Measurements from ENCODE around the gene UNC79.

Gene UNC79

GRCh38 chr14:93675651-93676050 is 244.9 kb downstream of the UNC79 start:
- no peak for DNase-seq
- in situ Hi-C loops (cut with HindIII; ENCODE audit: low pct_ligation_motif_present, low sequenced_read_pairs), result no loop called here
- Histone ChIP-seq H3K36me3 (replicated peaks) (no peaks in the 10 kb centered on the region), H3K27me3 (replicated peaks) (no peaks in the 10 kb centered on the region), H3K4me3 (ENCODE audit: low read depth, low read length) (no peak overlapping the region), H3K27ac (no peak overlapping the region)
- TF ChIP-seq CTCF (IDR thresholded peaks at IDR 0.05; ENCODE audit: low read depth, low read length, missing control alignments), result no peak

- H3K27ac ChIP-seq, result no peak overlapping the region
- H3K27me3 ChIP-seq (replicated peaks), result no peaks in the 10 kb centered on the region
- no peak for TF ChIP-seq CTCF (IDR thresholded peaks at IDR 0.05; ENCODE audit: low read depth, low read length, missing control alignments)
- H3K36me3 ChIP-seq (replicated peaks), result no peaks in the 10 kb centered on the region
- no peak overlapping the region for H3K4me3 ChIP-seq (ENCODE audit: low read depth, low read length)
- in situ Hi-C loops (cut with HindIII; ENCODE audit: low pct_ligation_motif_present, low sequenced_read_pairs), result no loop called here
- no peak for DNase-seq
These were observed 245.7 kb downstream of the UNC79 start for GRCh38 chr14:93676416-93676958.

GRCh38 chr14:93682459-93682858 is 251.7 kb downstream of the UNC79 start:
- Histone ChIP-seq H3K27me3 (replicated peaks) (no peaks in the 10 kb centered on the region), H3K27ac (no peak overlapping the region), H3K4me3 (ENCODE audit: low read depth, low read length) (no peak overlapping the region), H3K36me3 (replicated peaks) (no peaks in the 10 kb centered on the region)
- TF ChIP-seq CTCF (IDR thresholded peaks at IDR 0.05; ENCODE audit: low read depth, low read length, missing control alignments), result no peak
- in situ Hi-C loops (cut with HindIII; ENCODE audit: low pct_ligation_motif_present, low sequenced_read_pairs), result no loop called here
- no peak for DNase-seq

- in situ Hi-C loops (cut with HindIII; ENCODE audit: low pct_ligation_motif_present, low sequenced_read_pairs), result no loop called here
- Histone ChIP-seq H3K27me3 (replicated peaks) (no peaks in the 10 kb centered on the region), H3K27ac (no peak overlapping the region), H3K4me3 (ENCODE audit: low read depth, low read length) (no peak overlapping the region), H3K36me3 (replicated peaks) (no peaks in the 10 kb centered on the region)
- DNase-seq, result no peak
- no peak for TF ChIP-seq CTCF (IDR thresholded peaks at IDR 0.05; ENCODE audit: low read depth, low read length, missing control alignments)
These were observed 252.5 kb downstream of the UNC79 start for GRCh38 chr14:93683226-93683625.

GRCh38 chr14:93685121-93685895 is 254.6 kb downstream of the UNC79 start:
- H3K27me3 ChIP-seq (replicated peaks), result no peaks in the 10 kb centered on the region
- no peaks in the 10 kb centered on the region for H3K36me3 ChIP-seq (replicated peaks)
- no peak for DNase-seq
- in situ Hi-C loops (cut with HindIII; ENCODE audit: low pct_ligation_motif_present, low sequenced_read_pairs), result no loop called here
- no peak for TF ChIP-seq CTCF (IDR thresholded peaks at IDR 0.05; ENCODE audit: low read depth, low read length, missing control alignments)
- H3K4me3 ChIP-seq (ENCODE audit: low read depth, low read length), result no peak overlapping the region
- no peak overlapping the region for H3K27ac ChIP-seq
